ENCODE measurements around the gene DUSP15. TPM values are rescaled to one million over a fixed set of nuclear protein-coding genes. Genes with fewer than 3 reads are reported as not detected.

The DUSP15 gene
- total and polyA plus RNA-seq, 9 of the 15 experiments (the other 6 are each of a cell fraction or from before 2014, with no cell fraction given): 0.34 TPM; not detected in 8

- no peak for TF ChIP-seq ELF2 (CRISPR knock-in tag; IDR thresholded peaks at IDR 0.05)
Observed at GRCh38 chr20:31908424-31908823, 38.1 kb upstream of the DUSP15 start (continued).

- FAIRE-seq: no peak
- TF ChIP-seq ZNF12 (CRISPR knock-in tag; IDR thresholded peaks at IDR 0.05) (no peak), ARID1B (IDR thresholded peaks at IDR 0.05) (no peak), CTCFL (IDR thresholded peaks at IDR 0.05; ENCODE audit: borderline replicate concordance, insufficient read depth, low read depth, low read length, poor library complexity, severe bottlenecking) (no peak), RCOR1 (IDR thresholded peaks at IDR 0.05; ENCODE audit: borderline replicate concordance in 1 of 2, low read depth in 2 of 2, low read length in 2 of 2) (no peak), ZNF639 (CRISPR knock-in tag; conservative IDR thresholded peaks at IDR 0.05 in 1 of 2, IDR thresholded peaks at IDR 0.05 in 1 of 2) (no peak), NCOA1 (IDR thresholded peaks at IDR 0.05; ENCODE audit: low read depth) (no peak), GATA2 (CRISPR knock-in tag; IDR thresholded peaks at IDR 0.05) (no peak), AFF1 (IDR thresholded peaks at IDR 0.05; ENCODE audit: low read depth in 1 of 2, partially characterized antibody in 2 of 2) (no peak), POLR3G (IDR thresholded peaks at IDR 0.05; ENCODE audit: extremely low read depth, insufficient read length, insufficient replicate concordance) (no peak), NCOR1 (IDR thresholded peaks at IDR 0.05) (no peak)
Observed at GRCh38 chr20:31908016-31908415, 37.7 kb upstream of the DUSP15 start.

More at GRCh38 chr20:31908016-31908415, 37.7 kb upstream of the DUSP15 start:
- no peak overlapping the region for H3K4me2 ChIP-seq (ENCODE audit: insufficient read depth, low read length)
- no peaks in the 10 kb centered on the region; a peak in 2 of 5 replicates for H3K4me1 ChIP-seq (replicated peaks in 1 of 2; ENCODE audit: control insufficient read depth in 2 of 2, insufficient read depth in 2 of 2, low read length in 2 of 2)
- 0 out of 4 replicates have a peak overlapping the region, but pooled peaks of 1 of the 2 experiments have one; percentile 6 for H3K9ac ChIP-seq (ENCODE audit: insufficient read depth in 1 of 2, low read depth in 2 of 2, low read length in 2 of 2)
- H3K79me2 ChIP-seq (ENCODE audit: control insufficient read depth, insufficient read depth, low read length): no peaks in the 10 kb centered on the region
- H3K36me3 ChIP-seq (ENCODE audit: control insufficient read depth, insufficient read depth, low read length): no peaks in the 10 kb centered on the region
- intact Hi-C loops (cut with micrococcal nuclease): no loop called here
- in situ Hi-C loops (cut with MboI): no loop called here
- H3K9me3 ChIP-seq (replicated peaks; ENCODE audit: control insufficient read depth, insufficient read depth, low read depth, low read length): no peaks in the 10 kb centered on the region
- peaks cover 2 to 29% of the 10 kb centered on the region in 2 experiments; a peak in 2 of 5 replicates for H3K27me3 ChIP-seq (ENCODE audit: control insufficient read depth in 2 of 2, insufficient read depth in 2 of 2, low read length in 2 of 2)
- no peak overlapping the region for H3K4me3 ChIP-seq
- H4K20me1 ChIP-seq (replicated peaks; ENCODE audit: control insufficient read depth, insufficient read depth, low read length): no peaks in the 10 kb centered on the region
- POLR2A ChIA-PET: interaction anchor here (1.1 kb wide), 1 partner anchor 9 kb away, joined by 7 read pairs; no protein-coding TSS in a partner anchor
- CTCF ChIA-PET (ENCODE audit: low intra/inter-chr PET ratio): no interaction called here
- H3K9me1 ChIP-seq (ENCODE audit: control insufficient read depth, insufficient read depth, low read length): no peaks in the 10 kb centered on the region
- ATAC-seq (no peak), DNase-seq (ENCODE audit: extremely low read depth in 1 of 4, low spot score in 3 of 4) (no peak)
- H3K27ac ChIP-seq (ENCODE audit: extremely low read depth, low read depth, low read length): no peak overlapping the region
- WGBS (ENCODE audit: insufficient coverage, low coverage, missing lambda C conversion rate): 7% methylated on average over 5 of the region's 5 CpGs
- no TSS peak for BruUV-seq (replicated peaks)
- H2AFZ ChIP-seq (ENCODE audit: low read depth, low read length): no peak overlapping the region
